Chondrocyte (in vitro differentiated cells): Measurements from ENCODE around the gene NEUROD2. TPM values are rescaled to one million over a fixed set of nuclear protein-coding genes. Genes with fewer than 3 reads are reported as not detected.
A peak's percentile ranks its signal among the peaks of the same experiment; 100 is the strongest.

Experiments
- DNase-seq: peaks from one replicate; pipeline ENCODE4 v3.0.0; 2021; ENCODE audit warnings: mixed read lengths, low spot score
- H3K27ac Mint-ChIP-seq: one replicate; pipeline ENCODE4 v1.8.0; 2021; ENCODE audit warnings: mild to moderate bottlenecking, moderate library complexity, mixed read lengths; ENCODE audit not compliant: unreplicated experiment
- H3K27me3 Mint-ChIP-seq: 2 replicates; pipeline ENCODE4 v1.8.0; 2021; ENCODE audit warnings: low read depth, mixed read lengths
- H3K36me3 Mint-ChIP-seq: 2 replicates; pipeline ENCODE4 v1.8.0; 2021; ENCODE audit warnings: low read depth, mixed read lengths
- H3K4me1 Mint-ChIP-seq: 2 replicates; pipeline ENCODE4 v1.8.0; 2021; ENCODE audit warnings: low read depth, mild to moderate bottlenecking, mixed read lengths
- H3K4me3 Mint-ChIP-seq: one replicate; pipeline ENCODE4 v1.8.0; 2021; ENCODE audit warnings: mild to moderate bottlenecking, moderate library complexity, mixed read lengths; ENCODE audit not compliant: unreplicated experiment
- H3K9me3 Mint-ChIP-seq: 2 replicates; pipeline ENCODE4 v1.8.0; 2021; ENCODE audit warnings: low read depth, mixed read lengths
- total RNA-seq: library from RNA; stranded (reverse); gene quantifications from 3 replicates; pipeline ENCODE4 v1.2.1, GENCODE V29; 2021
- TF ChIP-seq, protein P1 (sequence below): fragments of 200-600 bp; sonication (generic); IDR thresholded peaks from 2 replicates; pipeline ENCODE4 v1.5.0; 2021; ENCODE audit warnings: antibody characterized with exemption, mild to moderate bottlenecking, moderate library complexity

The NEUROD2 gene
- total RNA-seq, 1 donor from 2014 or later, result not detected

DNA sequence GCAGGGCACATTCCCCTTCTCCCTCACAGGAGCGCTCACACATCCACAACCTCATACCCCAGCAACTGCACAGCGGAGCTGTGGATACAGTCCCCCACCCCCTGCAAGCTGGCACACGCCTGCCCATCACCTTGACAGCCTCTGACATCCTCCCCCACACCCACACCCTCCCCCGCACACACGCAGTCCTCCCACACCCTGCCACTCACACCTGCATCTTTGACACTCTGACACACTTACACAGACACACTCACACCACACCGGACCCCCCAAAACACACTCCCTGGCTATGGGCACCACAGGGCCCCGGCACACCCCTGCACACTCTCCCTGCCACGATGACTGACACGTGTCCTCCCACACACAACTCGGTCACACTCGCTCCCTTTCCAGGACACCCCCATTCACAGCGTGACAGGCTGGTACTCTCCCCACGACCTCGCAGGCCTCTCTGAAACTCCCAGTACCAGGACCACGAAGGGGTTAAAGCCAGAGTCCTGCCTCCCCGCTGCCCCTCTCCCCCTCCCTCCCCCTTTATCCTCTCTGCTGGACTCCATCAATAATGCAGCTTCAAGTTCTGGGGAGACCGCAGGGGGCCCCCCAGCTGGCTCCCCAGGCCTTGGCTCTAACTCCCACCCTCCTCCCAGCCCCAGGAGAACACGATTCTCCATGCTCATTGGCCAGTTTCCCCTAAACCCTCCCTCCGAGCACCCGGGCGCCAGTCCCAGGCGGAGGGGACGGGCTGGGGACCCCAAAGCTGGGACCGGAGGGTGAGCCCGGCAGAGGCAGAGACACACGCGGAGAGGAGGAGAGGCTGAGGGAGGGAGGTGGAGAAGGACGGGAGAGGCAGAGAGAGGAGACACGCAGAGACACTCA is 18.7 kb upstream of the NEUROD2 start, which contains the start of gene PPP1R1B:
TSS of gene PPP1R1B (plus strand) at position 782 of the 876 bp plus-strand sequence. CDS start 441 bp downstream, outside the sequence.
- Mint-ChIP-seq H3K27ac (no peak within 1 kb of the TSS), H3K4me1 (peaks cover 17% of the 10 kb centered on the region), H3K27me3 (peaks cover 40% of the 10 kb centered on the region), H3K9me3 (no peaks in the 10 kb centered on the region), H3K4me3 (peak within 1 kb of the TSS; percentile 65), H3K36me3 (peaks cover 3% of the 10 kb centered on the region)
- TF ChIP-seq, protein P1, sequence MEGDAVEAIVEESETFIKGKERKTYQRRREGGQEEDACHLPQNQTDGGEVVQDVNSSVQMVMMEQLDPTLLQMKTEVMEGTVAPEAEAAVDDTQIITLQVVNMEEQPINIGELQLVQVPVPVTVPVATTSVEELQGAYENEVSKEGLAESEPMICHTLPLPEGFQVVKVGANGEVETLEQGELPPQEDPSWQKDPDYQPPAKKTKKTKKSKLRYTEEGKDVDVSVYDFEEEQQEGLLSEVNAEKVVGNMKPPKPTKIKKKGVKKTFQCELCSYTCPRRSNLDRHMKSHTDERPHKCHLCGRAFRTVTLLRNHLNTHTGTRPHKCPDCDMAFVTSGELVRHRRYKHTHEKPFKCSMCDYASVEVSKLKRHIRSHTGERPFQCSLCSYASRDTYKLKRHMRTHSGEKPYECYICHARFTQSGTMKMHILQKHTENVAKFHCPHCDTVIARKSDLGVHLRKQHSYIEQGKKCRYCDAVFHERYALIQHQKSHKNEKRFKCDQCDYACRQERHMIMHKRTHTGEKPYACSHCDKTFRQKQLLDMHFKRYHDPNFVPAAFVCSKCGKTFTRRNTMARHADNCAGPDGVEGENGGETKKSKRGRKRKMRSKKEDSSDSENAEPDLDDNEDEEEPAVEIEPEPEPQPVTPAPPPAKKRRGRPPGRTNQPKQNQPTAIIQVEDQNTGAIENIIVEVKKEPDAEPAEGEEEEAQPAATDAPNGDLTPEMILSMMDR, result no peak
- DNase-seq, result no peak

DNA sequence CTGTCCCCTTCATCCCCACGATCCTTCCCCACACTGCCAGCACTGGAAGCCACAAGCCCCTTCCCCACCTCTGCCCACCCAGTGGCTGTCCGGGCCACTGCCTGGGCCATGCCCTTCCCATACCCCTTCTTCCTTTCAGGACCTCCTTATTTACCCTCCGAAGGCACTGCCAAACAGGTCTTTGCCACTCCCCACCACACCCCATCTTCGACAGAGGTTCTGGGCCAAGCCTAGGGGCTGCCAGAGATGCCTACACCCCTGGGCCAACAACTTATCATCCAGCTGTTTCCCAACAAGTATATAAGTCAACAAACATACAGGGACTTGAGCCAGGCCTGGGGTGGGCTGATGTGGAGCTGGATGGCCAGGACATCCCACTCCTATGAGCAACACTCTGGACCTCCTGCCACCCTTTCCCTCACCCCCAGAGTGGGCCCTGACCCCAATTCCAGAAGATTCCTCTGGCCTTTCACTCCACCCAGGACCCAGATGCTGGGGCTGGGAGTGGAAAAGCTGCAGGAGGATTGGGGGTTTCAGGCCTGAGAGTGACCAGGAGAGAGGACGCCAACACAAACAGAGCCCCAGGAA is 17.6 kb upstream of the NEUROD2 start:
- H3K4me1 Mint-ChIP-seq, result peaks cover 17% of the 10 kb centered on the region
- peaks cover 3% of the 10 kb centered on the region for H3K36me3 Mint-ChIP-seq
- peak; percentile 36 for DNase-seq
- peaks cover 33% of the 10 kb centered on the region for H3K27me3 Mint-ChIP-seq
- no peaks in the 10 kb centered on the region for H3K9me3 Mint-ChIP-seq
- no peak overlapping the region for H3K4me3 Mint-ChIP-seq
- TF ChIP-seq, protein P1, result no peak
- H3K27ac Mint-ChIP-seq, result no peak overlapping the region

DNA sequence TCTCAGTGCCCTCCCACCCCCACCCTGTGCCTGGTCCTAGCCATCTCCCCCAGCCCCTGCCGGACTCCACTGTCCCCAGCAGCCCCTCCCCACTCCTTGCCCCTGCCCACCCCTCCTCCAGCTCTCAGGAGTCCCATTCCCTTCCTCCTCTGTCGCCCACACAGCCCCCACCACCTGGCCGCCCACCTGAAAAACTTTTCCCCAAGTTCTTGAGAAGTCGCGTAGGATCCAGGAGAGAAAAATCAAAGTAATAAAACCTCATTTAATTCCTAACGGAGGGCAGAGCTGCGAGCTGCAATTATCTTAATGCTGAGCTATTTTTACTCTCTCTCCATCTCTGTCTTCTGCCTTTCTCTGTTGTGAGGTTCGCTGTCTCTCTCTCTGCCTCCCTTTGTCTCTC is 16.6 kb upstream of the NEUROD2 start:
- Mint-ChIP-seq H3K27me3 (peaks cover 31% of the 10 kb centered on the region), H3K36me3 (peaks cover 3% of the 10 kb centered on the region), H3K4me3 (no peak overlapping the region), H3K27ac (no peak overlapping the region), H3K9me3 (no peaks in the 10 kb centered on the region), H3K4me1 (peaks cover 17% of the 10 kb centered on the region)
- TF ChIP-seq, protein P1, result no peak
- DNase-seq, result no peak

DNA sequence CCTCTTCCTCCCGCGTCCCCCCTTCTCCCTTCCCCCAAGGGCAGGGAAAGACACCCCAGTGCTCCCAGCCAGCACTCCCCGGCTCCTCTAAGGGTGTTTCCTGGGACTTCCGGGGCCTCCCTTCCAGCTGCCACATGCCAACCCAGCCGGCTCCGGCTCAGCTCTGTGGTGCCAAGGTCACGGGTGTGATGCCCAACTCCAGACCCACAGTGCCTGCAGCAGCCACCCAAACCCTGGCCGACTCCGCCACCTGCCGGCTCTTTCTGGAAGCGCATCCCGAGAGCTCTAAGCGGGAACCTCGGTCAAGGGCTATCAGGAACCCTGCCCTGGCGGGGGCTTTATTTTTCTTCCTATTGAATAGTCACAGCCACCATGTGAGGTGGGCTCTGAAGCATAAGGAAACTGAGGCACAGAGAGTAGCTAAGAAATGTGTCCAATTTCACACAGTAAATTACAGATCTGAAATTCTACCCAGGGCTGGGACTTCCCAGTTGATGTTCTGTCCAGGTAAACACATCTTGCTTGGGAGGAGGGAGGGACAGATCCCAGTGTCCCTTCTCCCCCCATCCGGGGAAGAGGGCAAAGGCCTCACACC is 15.7 kb upstream of the NEUROD2 start:
- no peaks in the 10 kb centered on the region for H3K9me3 Mint-ChIP-seq
- peaks cover 3% of the 10 kb centered on the region for H3K36me3 Mint-ChIP-seq
- H3K27me3 Mint-ChIP-seq, result peaks cover 27% of the 10 kb centered on the region
- TF ChIP-seq, protein P1, result peak; percentile 91
- no peak for DNase-seq
- peaks cover 20% of the 10 kb centered on the region for H3K4me1 Mint-ChIP-seq
- no peak overlapping the region for H3K27ac Mint-ChIP-seq
- H3K4me3 Mint-ChIP-seq, result no peak overlapping the region

DNA sequence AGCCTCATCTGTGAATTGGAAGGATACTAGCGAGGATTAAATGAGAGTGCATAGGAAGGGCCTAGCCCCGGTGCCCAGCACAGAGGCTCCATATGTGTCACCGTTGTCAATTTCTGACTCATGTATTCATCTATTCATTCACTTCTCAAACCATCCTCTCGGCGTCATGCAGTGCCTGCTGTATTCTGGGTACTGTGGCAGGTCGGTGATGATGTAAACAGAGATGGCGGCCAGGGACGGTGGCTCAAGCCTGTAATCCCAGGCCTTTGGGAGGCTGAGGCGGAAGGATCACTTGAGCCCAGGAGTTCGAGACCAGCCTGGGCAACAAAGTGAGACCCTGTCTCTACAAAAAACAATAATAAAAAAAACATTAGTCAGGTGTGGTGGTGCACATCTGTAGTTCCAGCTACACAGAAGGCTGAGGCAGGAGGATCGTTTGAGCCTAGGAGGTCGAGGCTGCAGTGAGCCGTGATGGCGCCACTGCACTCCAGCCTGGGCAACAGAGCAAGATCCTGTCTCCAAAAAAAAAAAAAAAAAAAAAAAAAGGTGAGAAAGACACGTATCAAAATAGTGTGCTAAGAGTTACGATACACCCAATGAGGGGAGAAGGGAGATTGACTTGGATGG is 14.8 kb upstream of the NEUROD2 start:
- H3K27me3 Mint-ChIP-seq, result peaks cover 21% of the 10 kb centered on the region
- H3K4me3 Mint-ChIP-seq, result no peak overlapping the region
- no peak overlapping the region for H3K27ac Mint-ChIP-seq
- no peaks in the 10 kb centered on the region for H3K9me3 Mint-ChIP-seq
- TF ChIP-seq, protein P1, result no peak
- DNase-seq, result no peak
- H3K36me3 Mint-ChIP-seq, result peaks cover 3% of the 10 kb centered on the region
- peaks cover 23% of the 10 kb centered on the region for H3K4me1 Mint-ChIP-seq
